Measurements from ENCODE around the gene AGAP1. TPM values are rescaled to one million over a fixed set of nuclear protein-coding genes. Genes with fewer than 3 reads are reported as not detected.

Gene AGAP1
- total RNA-seq, 1 donor from 2014 or later: 44.0 TPM

- no peak overlapping the region for H3K4me3 Mint-ChIP-seq
- DNase-seq (ENCODE audit: low spot score in 2 of 2, unreplicated experiment in 2 of 2): no peak
- TF ChIP-seq CTCF (IDR thresholded peaks at IDR 0.05; ENCODE audit: unreplicated experiment): no peak
- peaks cover 14% of the 10 kb centered on the region for H3K4me1 Mint-ChIP-seq
- no peaks in the 10 kb centered on the region for H3K9me3 Mint-ChIP-seq
- no peaks in the 10 kb centered on the region for H3K36me3 Mint-ChIP-seq
- H3K27me3 Mint-ChIP-seq (ENCODE audit: low read depth): peaks cover 31% of the 10 kb centered on the region
- H3K27ac Mint-ChIP-seq: no peak overlapping the region
Observed at GRCh38 chr2:235462415-235462790, 31.4 kb upstream of the AGAP1 start.

- no peak for DNase-seq (ENCODE audit: low spot score in 2 of 2, unreplicated experiment in 2 of 2)
- TF ChIP-seq CTCF (IDR thresholded peaks at IDR 0.05; ENCODE audit: unreplicated experiment): no peak
- no peak overlapping the region for H3K27ac Mint-ChIP-seq
Observed at GRCh38 chr2:235463893-235464292, 29.9 kb upstream of the AGAP1 start.

GRCh38 chr2:235467588-235467987 lies 26.3 kb upstream of the AGAP1 start:
- no peak for TF ChIP-seq CTCF (IDR thresholded peaks at IDR 0.05; ENCODE audit: unreplicated experiment)
- Mint-ChIP-seq H3K4me1 (peaks cover 4% of the 10 kb centered on the region), H3K27me3 (ENCODE audit: low read depth) (peaks cover 20% of the 10 kb centered on the region), H3K4me3 (no peak overlapping the region), H3K9me3 (no peaks in the 10 kb centered on the region), H3K36me3 (no peaks in the 10 kb centered on the region), H3K27ac (no peak overlapping the region)
- no peak for DNase-seq (ENCODE audit: low spot score in 2 of 2, unreplicated experiment in 2 of 2)

More at GRCh38 chr2:235463893-235464292, 29.9 kb upstream of the AGAP1 start:
- no peaks in the 10 kb centered on the region for H3K9me3 Mint-ChIP-seq
- H3K4me1 Mint-ChIP-seq: peaks cover 6% of the 10 kb centered on the region
- peaks cover 31% of the 10 kb centered on the region for H3K27me3 Mint-ChIP-seq (ENCODE audit: low read depth)
- H3K4me3 Mint-ChIP-seq: no peak overlapping the region
- no peaks in the 10 kb centered on the region for H3K36me3 Mint-ChIP-seq

- peaks cover 18% of the 10 kb centered on the region for H3K27me3 Mint-ChIP-seq (ENCODE audit: low read depth)
- no peaks in the 10 kb centered on the region for H3K36me3 Mint-ChIP-seq
- no peak overlapping the region for H3K27ac Mint-ChIP-seq
- no peaks in the 10 kb centered on the region for H3K4me1 Mint-ChIP-seq
- H3K4me3 Mint-ChIP-seq: no peak overlapping the region
- no peak for DNase-seq (ENCODE audit: low spot score in 2 of 2, unreplicated experiment in 2 of 2)
- H3K9me3 Mint-ChIP-seq: no peaks in the 10 kb centered on the region
- TF ChIP-seq CTCF (IDR thresholded peaks at IDR 0.05; ENCODE audit: unreplicated experiment): no peak
Observed at GRCh38 chr2:235468978-235469655, 24.7 kb upstream of the AGAP1 start.

- Mint-ChIP-seq H3K4me3 (no peak overlapping the region), H3K36me3 (no peaks in the 10 kb centered on the region), H3K4me1 (no peaks in the 10 kb centered on the region), H3K27me3 (ENCODE audit: low read depth) (peaks cover 18% of the 10 kb centered on the region), H3K9me3 (peaks cover 13% of the 10 kb centered on the region), H3K27ac (no peak overlapping the region)
- TF ChIP-seq CTCF (IDR thresholded peaks at IDR 0.05; ENCODE audit: unreplicated experiment): no peak
- DNase-seq (ENCODE audit: low spot score in 2 of 2, unreplicated experiment in 2 of 2): no peak
Observed at GRCh38 chr2:235471186-235471747, 22.6 kb upstream of the AGAP1 start.

Data from mesothelial cell of epicardium (in vitro differentiated cells).